HG03432 (cell line): ENCODE results near the gene ZNF606.

Source experiments
- ATAC-seq: cut with Tn5 transposase; IDR thresholded peaks from one replicate; pipeline ENCODE4 v1.9.1; 2021; ENCODE audit warnings: mild to moderate bottlenecking, moderate library complexity; ENCODE audit not compliant: unreplicated experiment

Gene ZNF606

DNA sequence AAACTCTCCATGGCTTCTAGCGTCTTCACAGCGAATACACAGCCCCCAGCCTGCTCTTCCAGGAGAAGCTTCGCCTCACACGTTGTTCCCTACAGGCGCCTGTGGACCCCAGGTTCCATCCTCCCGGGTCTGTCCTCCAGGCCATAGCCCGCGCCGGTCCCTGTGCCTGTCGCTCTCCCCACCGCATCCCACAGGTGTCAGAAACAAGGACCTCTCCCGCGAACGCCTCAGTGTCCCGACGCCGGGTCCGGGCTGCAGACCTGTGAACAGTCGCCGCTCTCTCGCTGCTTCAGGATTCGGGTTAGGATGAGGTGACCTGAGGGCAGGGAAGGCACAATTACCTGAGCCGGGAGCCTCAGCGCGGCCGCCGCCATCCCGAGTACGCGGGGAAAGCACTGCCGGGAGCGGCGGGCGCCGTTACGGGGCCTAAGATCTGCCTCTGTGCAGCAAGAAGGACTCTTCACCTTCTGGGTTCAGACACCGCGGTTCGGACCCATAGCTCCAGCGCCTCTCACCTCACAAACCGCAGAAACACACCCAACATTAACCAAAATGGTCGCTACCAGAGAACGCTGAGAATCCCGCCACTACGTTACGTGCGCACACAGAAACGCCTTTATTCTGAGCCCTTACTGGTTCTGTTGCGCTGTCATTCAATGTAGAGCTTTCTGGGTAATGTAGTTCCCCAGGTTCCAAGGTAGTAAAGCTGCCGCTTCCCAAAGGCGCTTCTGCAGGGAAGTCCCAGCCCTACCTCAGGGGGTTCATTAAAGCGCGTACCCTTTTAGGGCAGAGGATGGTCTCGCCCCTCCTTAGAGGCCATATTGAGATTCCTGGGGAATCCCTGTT, 67.6 kb downstream of the ZNF606 start, which contains the start of gene ZNF418:
ZNF418 (minus strand) TSS at position 583 of the 846 bp plus-strand sequence. CDS start 1,580 bp downstream, outside the sequence.
- ATAC-seq = peak; percentile 81

DNA sequence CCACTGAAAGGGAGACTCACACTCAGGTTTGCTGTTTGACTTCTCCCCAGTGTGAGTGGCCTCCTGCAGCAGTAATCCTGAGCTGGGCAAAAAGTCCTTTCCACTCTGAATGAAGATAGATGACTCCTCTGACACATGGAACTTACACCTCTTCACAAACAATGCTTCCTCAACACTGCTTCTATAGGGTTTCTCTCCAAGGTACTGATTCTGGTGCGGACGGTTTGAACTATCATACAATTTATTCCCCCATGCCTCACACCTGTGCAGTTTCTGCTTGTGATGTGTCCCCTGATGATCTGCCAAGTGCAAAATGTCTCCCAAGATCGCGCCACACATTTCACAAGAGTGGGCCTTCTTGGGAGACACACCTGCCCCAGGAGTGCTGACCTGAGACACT, 75.0 kb downstream of the ZNF606 start:
- no peak for ATAC-seq
